SK-N-SH (cell line): ENCODE results near the gene UBR1. TPM values are rescaled to one million over a fixed set of nuclear protein-coding genes. Genes with fewer than 3 reads are reported as not detected.

ENCODE experiments used
- CTCF ChIA-PET: fragments of 300-600, 350-600 bp; formaldehyde crosslinking; extraction: SDS; loops from one replicate; lab custom pipeline; 2021; lab: Yijun Ruan, JAX
- POLR2A ChIA-PET: fragments of 350-600 bp; sonication (Branson Sonifier 250); formaldehyde crosslinking; extraction: SDS; loops from one replicate; lab custom pipeline; 2020; ENCODE audit warnings: antibody characterized with exemption, inconsistent platforms; lab: Yijun Ruan, JAX
- DNase-seq: peaks from one replicate; pipeline ENCODE4 v3.0.0; 2012
- H2AFZ ChIP-seq: fragments of 200-600 bp; sonication (generic); 2 replicates; pipeline ENCODE4 v1.8.1; 2016; ENCODE audit warnings: antibody characterized with exemption, mild to moderate bottlenecking, low read depth
- H3F3A ChIP-seq: fragments of 200-600 bp; sonication (generic); replicated peaks from 2 replicates; pipeline ENCODE3; 2016; ENCODE audit warnings: antibody characterized with exemption, mild to moderate bottlenecking; ENCODE audit not compliant: insufficient read depth
- H3K27ac ChIP-seq, 2 experiments: fragments of 200-500 bp in 1 of 2; fragments of 200-600 bp in 1 of 2; sonication (Bioruptor generic) in 1 of 2; sonication (generic), shearing (Covaris generic) in 1 of 2; 2 replicates each; pipeline versions ENCODE4 v1.5.1 to v1.6.1; 2014 to 2016; ENCODE audit warnings: low read depth in 2 of 2, inconsistent platforms in 1 of 2, low read length in 1 of 2, mild to moderate bottlenecking in 1 of 2, mixed read lengths in 1 of 2
- H3K27me3 ChIP-seq: fragments of 200-600 bp; sonication (generic), shearing (Covaris generic); 2 replicates; pipeline ENCODE4 v1.6.1; 2016; ENCODE audit warnings: mixed run types; ENCODE audit not compliant: insufficient read depth
- H3K36me3 ChIP-seq, 2 experiments: fragments of 200-500 bp in 1 of 2; fragments of 200-600 bp in 1 of 2; sonication (Bioruptor generic) in 1 of 2; sonication (generic) in 1 of 2; replicated peaks in 1 of 2; 2 replicates each; pipeline versions ENCODE3 to v1.5.1; 2014 to 2016; ENCODE audit warnings: low read length in 1 of 2, mild to moderate bottlenecking in 1 of 2; ENCODE audit not compliant: insufficient read depth in 2 of 2, control insufficient read depth in 1 of 2
- H3K4me1 ChIP-seq, 2 experiments: fragments of 200-500 bp in 1 of 2; fragments of 200-600 bp in 1 of 2; sonication (Bioruptor generic) in 1 of 2; sonication (generic), shearing (Covaris generic) in 1 of 2; 2 replicates each; pipeline versions ENCODE4 v1.5.1 to v1.6.1; 2014 to 2016; ENCODE audit warnings: low read depth in 1 of 2, low read length in 1 of 2, mixed run types in 1 of 2; ENCODE audit not compliant: insufficient read depth in 2 of 2, control insufficient read depth in 1 of 2
- H3K4me2 ChIP-seq: fragments of 200-600 bp; sonication (generic), shearing (Covaris generic); 2 replicates; pipeline ENCODE4 v1.6.1; 2017; ENCODE audit warnings: mixed run types
- H3K4me3 ChIP-seq, 2 experiments: fragments of 200-500 bp in 1 of 2; fragments of 200-600 bp in 1 of 2; sonication (Bioruptor generic) in 1 of 2; sonication (generic), shearing (Covaris generic) in 1 of 2; 2 replicates each; pipeline versions ENCODE4 v1.5.1 to v1.8.1; 2014 to 2016; ENCODE audit warnings: low read depth in 2 of 2, inconsistent platforms in 1 of 2, low read length in 1 of 2, mild to moderate bottlenecking in 1 of 2, mixed read lengths in 1 of 2, moderate library complexity in 1 of 2
- H3K79me2 ChIP-seq: fragments of 200-600 bp; sonication (generic); 2 replicates; pipeline ENCODE4 v1.8.1; 2017; ENCODE audit warnings: mild to moderate bottlenecking; ENCODE audit not compliant: insufficient read depth
- H3K9ac ChIP-seq: fragments of 200-600 bp; sonication (generic); 2 replicates; pipeline ENCODE4 v1.6.1; 2017; ENCODE audit warnings: mixed run types
- H3K9me2 ChIP-seq: fragments of 200-600 bp; sonication (generic); 2 replicates; pipeline ENCODE4 v1.6.1; 2017; ENCODE audit warnings: mixed run types
- H3K9me3 ChIP-seq: fragments of 200-600 bp; sonication (generic); 2 replicates; pipeline ENCODE4 v1.6.1; 2017; ENCODE audit warnings: mixed run types, mild to moderate bottlenecking, moderate library complexity
- H4K20me1 ChIP-seq: fragments of 200-600 bp; sonication (generic); 2 replicates; pipeline ENCODE4 v1.6.1; 2017; ENCODE audit warnings: mild to moderate bottlenecking, mixed run types; ENCODE audit not compliant: insufficient read depth
- EZH2phosphoT487 ChIP-seq: fragments of 200-600 bp; sonication (generic); IDR thresholded peaks from 2 replicates; pipeline ENCODE4 v1.6.1; 2017; ENCODE audit warnings: low read depth, mixed run types, mild to moderate bottlenecking, antibody characterized with exemption, moderate library complexity, borderline replicate concordance
- FOSL2 ChIP-seq: IDR thresholded peaks from 2 replicates; pipeline ENCODE4 v1.4.0; 2012; ENCODE audit warnings: low read depth, mild to moderate bottlenecking, moderate library complexity, borderline replicate concordance
- FOXM1 ChIP-seq: IDR thresholded peaks from 2 replicates; pipeline ENCODE4 v1.4.0; 2012; ENCODE audit warnings: low read depth, mild to moderate bottlenecking
- GABPA ChIP-seq: IDR thresholded peaks from 2 replicates; pipeline ENCODE4 v1.4.0; 2012; ENCODE audit warnings: low read depth, mild to moderate bottlenecking
- GATA2 ChIP-seq: sonication (generic); formaldehyde crosslinking; IDR thresholded peaks from 2 replicates; pipeline ENCODE4 v1.5.0; 2020; ENCODE audit warnings: mild to moderate bottlenecking, missing genetic modification reagents
- IRF3 ChIP-seq: fragments of 150-350 bp; IDR thresholded peaks from 2 replicates; pipeline ENCODE4 v1.6.1; 2016; ENCODE audit warnings: mild to moderate bottlenecking, low read depth, low read length
- MAX ChIP-seq: IDR thresholded peaks from 2 replicates; pipeline ENCODE4 v1.4.0; 2012; ENCODE audit warnings: low read depth
- MXI1 ChIP-seq: IDR thresholded peaks from 2 replicates; pipeline ENCODE4 v1.6.1; 2012; ENCODE audit warnings: mild to moderate bottlenecking, low read depth, low read length, improper control_type of control experiment
- NFIC ChIP-seq: IDR thresholded peaks from 2 replicates; pipeline ENCODE4 v1.4.0; 2012; ENCODE audit warnings: borderline replicate concordance
- POLR2AphosphoS5 ChIP-seq: IDR thresholded peaks from 2 replicates; pipeline ENCODE4 v1.6.1; 2012; ENCODE audit warnings: low read depth, low read length
- RAD21 ChIP-seq: IDR thresholded peaks from 2 replicates; pipeline ENCODE4 v1.6.1; 2012; ENCODE audit warnings: mild to moderate bottlenecking, low read length
- RCOR1 ChIP-seq: fragments of 150-350 bp; IDR thresholded peaks from 2 replicates; pipeline ENCODE4 v1.6.1; 2017; ENCODE audit warnings: antibody characterized with exemption, low read length
- RXRA ChIP-seq: IDR thresholded peaks from 2 replicates; pipeline ENCODE4 v1.4.0; 2012; ENCODE audit warnings: low read depth, mild to moderate bottlenecking, borderline replicate concordance
- SIN3A ChIP-seq: IDR thresholded peaks from 2 replicates; pipeline ENCODE4 v1.6.1; 2012; ENCODE audit warnings: low read depth, mild to moderate bottlenecking, low read length, moderate library complexity, borderline replicate concordance
- TAF1 ChIP-seq: IDR thresholded peaks from 2 replicates; pipeline ENCODE4 v1.6.1; 2012; ENCODE audit warnings: low read depth, mild to moderate bottlenecking, low read length, moderate library complexity, borderline replicate concordance
- TEAD4 ChIP-seq: IDR thresholded peaks from 2 replicates; pipeline ENCODE4 v1.4.0; 2012; ENCODE audit warnings: mild to moderate bottlenecking, borderline replicate concordance; ENCODE audit not compliant: insufficient read depth
- USF1 ChIP-seq: IDR thresholded peaks from 2 replicates; pipeline ENCODE4 v1.4.0; 2012; ENCODE audit warnings: low read depth, borderline replicate concordance
- ZBTB33 ChIP-seq: IDR thresholded peaks from 2 replicates; pipeline ENCODE4 v1.4.0; 2012; ENCODE audit warnings: low read depth, borderline replicate concordance
- WGBS: methylation state at CpG from one replicate; pipeline ENCODE4 v1.1.6; 2017; ENCODE audit warnings: low lambda C conversion rate; 5-methylcytosine and 5-hydroxymethylcytosine counted together
- polyA plus RNA-seq, 3 experiments: library from polyadenylated mRNA; depleted of rRNA; stranded (reverse); fragments of >200 nt; gene quantifications; 2 replicates each; pipeline ENCODE4 v1.2.3, GENCODE V29; 2012

UBR1 gene
- polyA plus RNA-seq, 1 of the 3 experiments (the other 2 are of a cell fraction): 3.7 TPM

- POLR2A ChIA-PET: no interaction called here
Observed at GRCh38 chr15:43127752-43128151, 21.9 kb upstream of the UBR1 start.

GRCh38 chr15:43126356-43126755 is 20.5 kb upstream of the UBR1 start:
- H3K4me1 ChIP-seq: peaks cover 0 to 3% of the 10 kb centered on the region in 2 experiments; a peak in 1 of 4 replicates
- H3K4me3 ChIP-seq: no peak overlapping the region
- no peak overlapping the region for H2AFZ ChIP-seq
- H3K36me3 ChIP-seq: no peaks in the 10 kb centered on the region
- no peaks in the 10 kb centered on the region for H3K9me3 ChIP-seq
- ChIA-PET POLR2A (no interaction called here), CTCF (no interaction called here)
- H3K79me2 ChIP-seq: no peaks in the 10 kb centered on the region
- DNase-seq: no peak
- H3K9ac ChIP-seq: no peak overlapping the region
- no peak overlapping the region for H3K27ac ChIP-seq
- H4K20me1 ChIP-seq: no peaks in the 10 kb centered on the region
- no peaks in the 10 kb centered on the region for H3K9me2 ChIP-seq
- H3K4me2 ChIP-seq: no peak overlapping the region
- WGBS: 91% methylated on average over 6 of the region's 6 CpGs
- no peaks in the 10 kb centered on the region for H3K27me3 ChIP-seq
- no peaks in the 10 kb centered on the region for H3F3A ChIP-seq
- TF ChIP-seq MAX (no peak), ZBTB33 (no peak), GATA2 (no peak), MXI1 (no peak), GABPA (no peak), USF1 (no peak), EZH2phosphoT487 (no peak), IRF3 (no peak), RXRA (no peak)

More at GRCh38 chr15:43127752-43128151, 21.9 kb upstream of the UBR1 start:
- H3K27me3 ChIP-seq: no peaks in the 10 kb centered on the region
- no peaks in the 10 kb centered on the region; a peak in 2 of 4 replicates for H3K4me1 ChIP-seq
- H3K9ac ChIP-seq: no peak overlapping the region
- H3K27ac ChIP-seq: no peak overlapping the region
- H3K9me3 ChIP-seq: no peaks in the 10 kb centered on the region
- no peaks in the 10 kb centered on the region for H3F3A ChIP-seq
- 90% methylated on average over 2 of the region's 2 CpGs for WGBS
- H3K79me2 ChIP-seq: no peaks in the 10 kb centered on the region
- TF ChIP-seq NFIC (no peak), RAD21 (no peak), GATA2 (no peak), ZBTB33 (no peak), GABPA (no peak), POLR2AphosphoS5 (no peak), TAF1 (no peak), EZH2phosphoT487 (no peak), SIN3A (no peak), RCOR1 (no peak), IRF3 (no peak), TEAD4 (no peak), FOSL2 (no peak), FOXM1 (no peak)
- H3K36me3 ChIP-seq: no peaks in the 10 kb centered on the region
- no peak for DNase-seq
- no peaks in the 10 kb centered on the region for H3K9me2 ChIP-seq
- no peaks in the 10 kb centered on the region for H4K20me1 ChIP-seq
- H3K4me2 ChIP-seq: no peak overlapping the region
- CTCF ChIA-PET: no interaction called here
- H3K4me3 ChIP-seq: no peak overlapping the region
- H2AFZ ChIP-seq: no peak overlapping the region
